GM03348 (cell line): ENCODE data around the gene DUSP3.

ENCODE experiments used
- DNase-seq: peaks from one replicate; pipeline ENCODE4 v3.0.0; 2012; ENCODE audit warnings: low spot score

Gene DUSP3

GRCh38 chr17:43728081-43728480 is 50.7 kb downstream of the DUSP3 start:
- no peak for DNase-seq

- DNase-seq = peak; percentile 78
Measured at GRCh38 chr17:43723697-43724359, 54.9 kb downstream of the DUSP3 start.

- DNase-seq = no peak
Measured at GRCh38 chr17:43722870-43723665, 55.7 kb downstream of the DUSP3 start.

GRCh38 chr17:43722269-43722619 is 56.5 kb downstream of the DUSP3 start:
- no peak for DNase-seq

GRCh38 chr17:43721537-43722268 is 57.1 kb downstream of the DUSP3 start:
- no peak for DNase-seq

GRCh38 chr17:43720311-43721060 is 58.3 kb downstream of the DUSP3 start:
- peak; percentile 87 for DNase-seq

GRCh38 chr17:43719578-43719977 is 59.2 kb downstream of the DUSP3 start:
- DNase-seq = no peak

GRCh38 chr17:43718544-43718943 is 60.2 kb downstream of the DUSP3 start:
- DNase-seq = no peak

- no peak for DNase-seq
Measured at GRCh38 chr17:43717913-43718312, 60.9 kb downstream of the DUSP3 start.
